HepG2 (cell line): Measurements from ENCODE around the gene ARHGAP9. TPM values are rescaled to one million over a fixed set of nuclear protein-coding genes. Genes with fewer than 3 reads are reported as not detected.

ENCODE experiments used
- ATAC-seq: fragments of 200-7000 bp; cut with Tn5 transposase; 3 replicates; pipeline ENCODE4 v1.9.1; 2020; ENCODE audit warnings: mild to moderate bottlenecking, moderate library complexity
- BruUV-seq: library from RNA; stranded (reverse); fragments of 400-500 nt; replicated peaks from 2 replicates; lab custom pipeline; 2021; lab: Mats Ljungman, UMichigan
- CTCF ChIA-PET: fragments of 300-600 bp; formaldehyde crosslinking; extraction: SDS; loops from one replicate; lab custom pipeline; 2021; ENCODE audit warnings: low total read pairs, inconsistent platforms, low intra/inter-chr PET ratio; lab: Yijun Ruan, JAX
- POLR2A ChIA-PET: fragments of 350-600 bp; sonication (Branson Sonifier 250); formaldehyde crosslinking; loops from one replicate; lab custom pipeline; 2020; ENCODE audit warnings: antibody characterized with exemption, inconsistent platforms; lab: Yijun Ruan, JAX
- DNase-seq: peaks from one replicate; pipeline ENCODE4 v3.0.0-alpha.2; 2015; ENCODE audit warnings: low spot score
- FAIRE-seq: peaks from 3 replicates; lab custom pipeline; 2011; peaks lifted over from hg19 to GRCh38; lab: Jason Lieb, UNC
- H2AFZ ChIP-seq: one replicate; pipeline ENCODE4 v1.6.1; 2011; ENCODE audit warnings: low read length, inconsistent platforms
- H3K27ac ChIP-seq: fragments of 300-600 bp; 3 replicates; pipeline ENCODE4 v1.8.0; 2011; ENCODE audit warnings: mixed run types, mild to moderate bottlenecking, mixed read lengths, low read length, inconsistent platforms; ENCODE audit not compliant: insufficient read depth; ENCODE audit errors: extremely low read length
- H3K27me3 ChIP-seq, 2 experiments: fragments of 200-600 bp in 1 of 2; 2 replicates in 1 of 2; 3 replicates in 1 of 2; pipeline versions ENCODE4 v1.6.0 to v1.8.0; 2011; ENCODE audit warnings: low read length in 2 of 2, mild to moderate bottlenecking in 2 of 2, moderate library complexity in 2 of 2, inconsistent platforms in 1 of 2; ENCODE audit not compliant: insufficient read depth in 2 of 2, control insufficient read depth in 1 of 2
- H3K36me3 ChIP-seq, 2 experiments: fragments of 200-600 bp in 1 of 2; replicated peaks in 1 of 2; 2 replicates in 1 of 2; 3 replicates in 1 of 2; pipeline versions ENCODE4 v1.5.1 to v1.8.0; 2011; ENCODE audit warnings: low read length in 2 of 2, inconsistent platforms in 1 of 2; ENCODE audit not compliant: insufficient read depth in 2 of 2, control insufficient read depth in 1 of 2
- H3K4me1 ChIP-seq: 2 replicates; pipeline ENCODE4 v1.5.1; 2012; ENCODE audit warnings: low read length, inconsistent platforms; ENCODE audit not compliant: insufficient read depth
- H3K4me2 ChIP-seq: 2 replicates; pipeline ENCODE4 v1.6.0; 2011; ENCODE audit warnings: low read depth, low read length, inconsistent platforms
- H3K4me3 ChIP-seq, 3 experiments: fragments of 200-600 bp in 1 of 3; sonication (generic), shearing (Covaris generic) in 1 of 3; replicated peaks in 1 of 3; 2 replicates each; pipeline ENCODE4 v1.5.1; 2011 to 2016; ENCODE audit warnings: low read length in 3 of 3, inconsistent platforms in 2 of 3, low read depth in 2 of 3, mild to moderate bottlenecking in 2 of 3, control low read depth in 1 of 3, mixed read lengths in 1 of 3; ENCODE audit not compliant: insufficient read depth in 1 of 3
- H3K79me2 ChIP-seq: one replicate; pipeline ENCODE4 v1.6.1; 2011; ENCODE audit warnings: low read length, inconsistent platforms; ENCODE audit not compliant: insufficient read depth
- H3K9ac ChIP-seq: 2 replicates; pipeline ENCODE4 v1.6.0; 2011; ENCODE audit warnings: mild to moderate bottlenecking, low read depth, low read length, inconsistent platforms; ENCODE audit not compliant: insufficient read depth
- H3K9me3 ChIP-seq: 2 replicates; pipeline ENCODE4 v1.5.1; 2012; ENCODE audit warnings: mild to moderate bottlenecking, low read length
- H4K20me1 ChIP-seq: 2 replicates; pipeline ENCODE4 v1.6.0; 2011; ENCODE audit warnings: inconsistent platforms, mild to moderate bottlenecking, low read length, moderate library complexity; ENCODE audit not compliant: insufficient read depth
- ARHGAP35 ChIP-seq: sonication (generic); formaldehyde crosslinking; IDR thresholded peaks from 2 replicates; pipeline ENCODE4 v1.9.0; 2022; ENCODE audit warnings: mild to moderate bottlenecking, inconsistent platforms, moderate library complexity, missing genetic modification reagents, borderline replicate concordance
- ASH2L ChIP-seq: fragments of 300-600, 200-600 bp; sonication (generic); IDR thresholded peaks from 2 replicates; pipeline ENCODE4 v1.7.0; 2017; ENCODE audit warnings: low read depth, mild to moderate bottlenecking, moderate library complexity, mixed read lengths, low read length; ENCODE audit not compliant: insufficient read length
- CEBPB ChIP-seq: IDR thresholded peaks from 2 replicates; pipeline ENCODE4 v1.6.1; 2011; ENCODE audit warnings: low read depth, low read length, improper control_type of control experiment, borderline replicate concordance
- ETV5 ChIP-seq: IDR thresholded peaks from 2 replicates; pipeline ENCODE4 v1.6.1; 2018; ENCODE audit warnings: missing biosample characterization, missing genetic modification reagents, inconsistent platforms, borderline replicate concordance
- FOXA3 ChIP-seq: IDR thresholded peaks from 2 replicates; pipeline ENCODE4 v1.6.1; 2016; ENCODE audit warnings: missing genetic modification reagents, missing compliant biosample characterization
- FUBP1 ChIP-seq: sonication (generic); formaldehyde crosslinking; IDR thresholded peaks from 2 replicates; pipeline ENCODE4 v1.5.1; 2020; ENCODE audit warnings: missing genetic modification reagents, mild to moderate bottlenecking, borderline replicate concordance
- MAZ ChIP-seq, 2 experiments: sonication (generic) in 1 of 2; formaldehyde crosslinking in 1 of 2; IDR thresholded peaks; 2 replicates each; pipeline versions ENCODE4 v1.5.0 to v1.6.1; 2012 to 2020; ENCODE audit warnings: low read depth in 2 of 2, mild to moderate bottlenecking in 2 of 2, borderline replicate concordance in 1 of 2, improper control_type of control experiment in 1 of 2, low read length in 1 of 2, missing genetic modification reagents in 1 of 2, moderate library complexity in 1 of 2
- PAF1 ChIP-seq: IDR thresholded peaks from 2 replicates; pipeline ENCODE4 v1.6.1; 2016; ENCODE audit warnings: missing genetic modification reagents, missing compliant biosample characterization
- POLR2A ChIP-seq, 2 experiments: IDR thresholded peaks; 2 replicates each; pipeline ENCODE4 v1.6.1; 2011; ENCODE audit warnings: low read depth in 2 of 2, low read length in 2 of 2, mild to moderate bottlenecking in 1 of 2, moderate library complexity in 1 of 2; ENCODE audit not compliant: insufficient read depth in 1 of 2
- RBFOX2 ChIP-seq: fragments of 200-400 bp; formaldehyde crosslinking; IDR thresholded peaks from 2 replicates; pipeline ENCODE4 v1.6.1; 2017; ENCODE audit warnings: low read depth, mild to moderate bottlenecking, low read length
- SMAD9 ChIP-seq: sonication (generic); formaldehyde crosslinking; IDR thresholded peaks from 2 replicates; pipeline ENCODE4 v1.5.1; 2020; ENCODE audit warnings: mild to moderate bottlenecking, missing genetic modification reagents
- SMYD3 ChIP-seq: sonication (generic); formaldehyde crosslinking; IDR thresholded peaks from 2 replicates; pipeline ENCODE4 v1.8.1; 2023; ENCODE audit warnings: mild to moderate bottlenecking, missing genetic modification reagents
- ZBTB25 ChIP-seq: IDR thresholded peaks from 2 replicates; pipeline ENCODE4 v1.6.1; 2018; ENCODE audit warnings: missing genetic modification reagents
- ZFP62 ChIP-seq: sonication (generic); formaldehyde crosslinking; IDR thresholded peaks from 2 replicates; pipeline ENCODE4 v1.4.0; 2020; ENCODE audit warnings: missing genetic modification reagents
- ZNF24 ChIP-seq: fragments of 450-650 bp; IDR thresholded peaks from 2 replicates; pipeline ENCODE4 v1.6.1; 2017; ENCODE audit warnings: antibody characterized with exemption, mild to moderate bottlenecking
- ZNF446 ChIP-seq: sonication (generic); formaldehyde crosslinking; IDR thresholded peaks from 2 replicates; pipeline ENCODE4 v1.5.0; 2020; ENCODE audit warnings: mild to moderate bottlenecking, missing genetic modification reagents
- WGBS: methylation state at CpG from one replicate; pipeline ENCODE4 v1.1.6; 2017; ENCODE audit warnings: low lambda C conversion rate; 5-methylcytosine and 5-hydroxymethylcytosine counted together
- in situ Hi-C: cut with HindIII; loops from 2 replicates; pipeline ENCODE4 v1.10.0; 2017; ENCODE audit warnings: low pct_unique_long_range_greater_than_20kb; ENCODE audit not compliant: extremely low pct_ligation_motif_present
- intact Hi-C: fragments of 100-400 bp; cut with micrococcal nuclease; formaldehyde crosslinking; loops from one replicate; pipeline ENCODE4 v1.10.0; 2022; ENCODE audit not compliant: unreplicated experiment
- polyA plus RNA-seq, 8 experiments: library from polyadenylated mRNA; depleted of rRNA in 3 of 8; stranded (reverse) in 7 of 8; unstranded in 1 of 8; fragments of >200 nt; fragmentation: Illumina TruSeq in 4 of 8; extraction: Trizol in 4 of 8; gene quantifications; 2 replicates each; pipeline versions ENCODE4 v1.2.1 to v1.2.3, GENCODE V29; 2011 to 2016; ENCODE audit warnings: low read depth in 4 of 8, missing spikeins in 1 of 8, mixed read lengths in 1 of 8; ENCODE audit not compliant: insufficient read depth in 1 of 8
- total RNA-seq, 5 experiments: library from RNA; depleted of rRNA; stranded (reverse); fragments of >200 nt; fragmentation: Illumina TruSeq; extraction: Trizol; gene quantifications; 2 replicates each; pipeline ENCODE4 v1.2.3, GENCODE V29; 2016; ENCODE audit warnings: low read depth in 1 of 5
- TF ChIP-seq, protein P1 (sequence below): sonication (generic); formaldehyde crosslinking; IDR thresholded peaks from 2 replicates; pipeline ENCODE4 v1.8.0; 2022; ENCODE audit warnings: mild to moderate bottlenecking, missing genetic modification reagents

Gene ARHGAP9
- total and polyA plus RNA-seq, 2 of the 13 experiments (the other 11 are each of a cell fraction or from before 2014, with no cell fraction given) = 0.18 to 1.2 TPM

DNA sequence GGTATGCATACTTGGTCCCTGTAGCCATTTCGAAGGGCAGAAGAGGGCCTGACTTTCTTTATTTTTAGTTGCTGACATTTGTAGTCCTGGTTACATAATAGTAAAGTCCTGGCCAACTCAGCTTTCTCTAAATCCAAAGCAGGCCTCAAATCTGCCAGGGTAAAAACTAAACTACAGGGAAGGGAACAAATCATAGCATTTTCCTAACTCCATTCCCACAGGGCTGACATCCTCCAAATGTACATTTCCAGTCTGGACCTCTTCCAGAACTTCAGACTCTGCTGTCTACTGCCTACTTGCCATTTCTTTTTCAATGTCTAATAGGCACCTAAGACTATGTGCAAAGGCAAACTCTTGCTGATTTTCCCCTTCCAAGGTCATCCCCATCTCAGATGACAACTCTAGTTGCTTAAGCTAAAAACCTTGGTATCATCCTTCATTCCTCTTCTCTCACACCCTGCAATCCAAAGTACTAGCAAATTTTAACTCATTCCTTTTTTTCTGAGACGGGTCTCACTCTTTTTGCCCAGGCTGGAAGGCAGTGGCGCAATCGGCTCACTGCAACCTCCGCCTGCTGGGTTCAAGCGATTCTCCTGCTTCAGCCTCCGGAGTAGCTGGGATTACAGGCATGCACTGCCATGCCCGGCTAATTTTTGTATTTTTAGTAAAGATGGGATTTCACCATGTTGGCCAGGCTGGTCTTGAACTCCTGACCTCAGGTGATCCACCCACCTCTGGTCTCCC, 38.7 kb upstream of the ARHGAP9 start:
- no peaks in the 10 kb centered on the region; a peak in 1 of 5 replicates for H3K27me3 ChIP-seq
- H3K9me3 ChIP-seq = no peaks in the 10 kb centered on the region
- H3K9ac ChIP-seq = peak overlapping the region; percentile 100; the same call in 1 of the 2 replicates
- no peak for FAIRE-seq
- peak overlapping the region; percentile 85 for H3K4me2 ChIP-seq
- peaks cover 31% of the 10 kb centered on the region for H3K4me1 ChIP-seq
- no TSS peak for BruUV-seq
- in situ Hi-C loops = no loop called here
- 67% methylated on average over 8 of the region's 8 CpGs for WGBS
- peak overlapping the region; percentile 97 for H3K27ac ChIP-seq
- H4K20me1 ChIP-seq = peaks cover 35% of the 10 kb centered on the region
- intact Hi-C loops = no loop called here
- H3K79me2 ChIP-seq = peaks cover 27% of the 10 kb centered on the region
- no peak overlapping the region for H2AFZ ChIP-seq
- CTCF ChIA-PET = no interaction called here
- no peak for DNase-seq
- POLR2A ChIA-PET = interaction anchor here (1.0 to 7.8 kb wide), 8 partner anchors 14 to 73 kb away, joined by 3 to 90 read pairs (median 10); partner anchors contain the start of genes DCTN2, INHBE and PIP4K2C
- H3K4me3 ChIP-seq = peak overlapping the region; percentile 70 to 99 (median 97)
- peaks cover 18 to 40% of the 10 kb centered on the region in 2 experiments for H3K36me3 ChIP-seq
- no peak for ATAC-seq
- peak in 1 of 2 experiments; percentile 44; a peak in 1 of 4 replicates for TF ChIP-seq POLR2A (IDR thresholded peaks at IDR 0.05; ENCODE audit: insufficient read depth in 1 of 2, low read depth in 2 of 2, low read length in 2 of 2)
- peak; percentile 63 for TF ChIP-seq RBFOX2
- TF ChIP-seq ASH2L = no peak
- no peak for TF ChIP-seq ZNF446 (CRISPR knock-in tag)
- TF ChIP-seq ZBTB25 (CRISPR knock-in tag) = peak; percentile 19; the same call in 1 of the 2 replicates
- no peak for TF ChIP-seq ZNF24
- TF ChIP-seq ETV5 (CRISPR knock-in tag) = no peak
- TF ChIP-seq FOXA3 (CRISPR knock-in tag) = no peak
- 0 out of 2 replicates have a peak, but pooled peaks have one; percentile 8 for TF ChIP-seq PAF1
- TF ChIP-seq SMYD3 = no peak
- no peak for TF ChIP-seq MAZ (IDR thresholded peaks at IDR 0.05; ENCODE audit: borderline replicate concordance, low read depth, low read length)
- TF ChIP-seq MAZ (CRISPR knock-in tag; IDR thresholded peaks at IDR 0.05; ENCODE audit: low read depth) = no peak
- TF ChIP-seq ARHGAP35 (CRISPR knock-in tag) = no peak
- no peak for TF ChIP-seq ZFP62 (CRISPR knock-in tag)
- TF ChIP-seq, protein P1, sequence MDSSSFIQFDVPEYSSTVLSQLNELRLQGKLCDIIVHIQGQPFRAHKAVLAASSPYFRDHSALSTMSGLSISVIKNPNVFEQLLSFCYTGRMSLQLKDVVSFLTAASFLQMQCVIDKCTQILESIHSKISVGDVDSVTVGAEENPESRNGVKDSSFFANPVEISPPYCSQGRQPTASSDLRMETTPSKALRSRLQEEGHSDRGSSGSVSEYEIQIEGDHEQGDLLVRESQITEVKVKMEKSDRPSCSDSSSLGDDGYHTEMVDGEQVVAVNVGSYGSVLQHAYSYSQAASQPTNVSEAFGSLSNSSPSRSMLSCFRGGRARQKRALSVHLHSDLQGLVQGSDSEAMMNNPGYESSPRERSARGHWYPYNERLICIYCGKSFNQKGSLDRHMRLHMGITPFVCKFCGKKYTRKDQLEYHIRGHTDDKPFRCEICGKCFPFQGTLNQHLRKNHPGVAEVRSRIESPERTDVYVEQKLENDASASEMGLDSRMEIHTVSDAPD = no peak
- TF ChIP-seq CEBPB = 0 out of 2 replicates have a peak, but pooled peaks have one; percentile 44
- TF ChIP-seq FUBP1 = no peak
- no peak for TF ChIP-seq SMAD9 (CRISPR knock-in tag)
